GM18505 (cell line): ENCODE results near the gene RBM8A.

Experiments used
- ATAC-seq: cut with Tn5 transposase; IDR thresholded peaks from one replicate; pipeline ENCODE4 v1.9.1; 2021; ENCODE audit not compliant: unreplicated experiment
- POLR2A ChIP-seq: IDR thresholded peaks from 4 replicates; pipeline ENCODE4 v1.6.1; 2011; ENCODE audit warnings: borderline replicate concordance; ENCODE audit not compliant: insufficient read depth, insufficient read length; ENCODE audit errors: extremely low read depth

Gene RBM8A

DNA sequence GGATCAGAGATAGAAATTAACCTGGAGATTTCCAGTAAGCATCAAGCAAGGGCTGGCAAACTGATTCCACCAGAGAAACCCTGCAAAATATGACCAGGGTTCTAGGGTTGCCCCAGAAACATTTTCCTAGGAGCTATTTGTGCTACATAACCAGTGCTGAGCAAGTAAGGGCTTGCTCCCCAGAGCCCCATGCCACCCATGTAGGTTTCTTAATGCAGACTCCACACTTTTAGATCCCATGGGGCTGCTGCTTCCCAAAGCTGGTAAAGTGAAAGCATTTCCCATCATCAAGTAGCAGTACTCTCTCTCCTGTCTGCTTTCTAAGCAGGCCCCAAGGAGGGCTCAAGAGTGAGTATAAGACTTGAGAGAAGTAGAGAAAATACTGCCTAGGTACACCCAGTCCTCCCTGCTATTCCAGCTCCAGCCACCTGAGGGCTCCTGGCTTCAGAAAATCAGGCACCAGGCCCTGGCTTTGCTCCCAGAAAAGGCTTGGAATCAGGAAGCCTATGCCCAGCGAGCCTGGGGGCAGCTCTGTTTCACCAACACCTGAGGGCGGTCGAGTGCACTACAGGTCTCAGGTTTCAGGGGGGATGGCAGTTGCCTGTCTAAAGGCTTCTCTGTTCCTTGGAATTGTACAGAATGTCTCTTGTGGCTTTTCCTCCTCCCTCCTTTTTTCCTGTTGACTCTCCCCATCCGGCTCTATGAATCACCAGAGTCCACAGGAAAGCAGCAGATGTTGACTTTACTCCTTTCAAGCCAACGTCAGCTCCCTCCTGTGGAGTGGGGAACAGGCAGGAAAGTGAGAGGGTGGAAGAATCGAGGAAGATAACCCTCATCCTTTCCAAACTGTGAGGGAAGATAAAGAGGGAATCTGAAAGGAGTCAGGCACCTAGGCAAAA is 35.4 kb downstream of the RBM8A start:
- no peak for TF ChIP-seq POLR2A
- ATAC-seq, result no peak

DNA sequence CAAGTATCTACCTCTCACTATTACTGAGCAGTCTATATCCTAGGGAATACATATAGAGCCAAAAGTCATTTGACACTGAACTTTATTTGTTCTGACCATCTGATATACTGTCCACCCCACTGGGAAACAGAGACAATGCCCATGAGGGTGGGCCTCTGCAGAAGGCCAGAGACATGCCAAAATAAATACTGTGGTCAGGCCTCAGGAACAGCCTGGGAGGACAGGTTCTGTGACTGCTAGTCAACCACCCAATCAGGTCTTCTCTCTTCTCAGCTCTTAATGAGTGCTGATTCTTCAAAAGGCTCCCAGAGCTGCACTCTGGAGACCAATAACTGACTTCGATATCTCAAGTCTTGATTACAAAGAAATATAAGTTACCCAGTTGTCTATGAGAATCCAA is 36.1 kb downstream of the RBM8A start:
- ATAC-seq, result no peak
- TF ChIP-seq POLR2A, result no peak

DNA sequence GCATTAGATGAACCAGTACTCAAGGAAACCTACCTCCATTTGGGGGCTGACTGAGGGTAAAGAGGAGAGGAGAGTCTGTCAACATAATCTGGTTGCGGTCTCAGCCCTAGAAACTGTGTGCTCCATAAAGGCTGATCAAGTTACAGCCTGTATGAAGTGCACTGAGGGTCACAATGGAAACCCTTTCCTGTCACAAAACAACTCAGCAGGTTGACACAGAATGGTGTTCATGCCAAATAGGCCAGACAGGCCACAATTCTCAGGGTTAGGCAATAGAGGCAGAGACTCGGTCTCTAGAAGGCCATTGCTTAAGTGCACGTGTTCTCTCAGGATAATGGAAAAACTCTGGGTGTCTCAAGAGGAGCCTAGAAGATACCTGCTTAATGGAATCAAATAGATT is 37.6 kb downstream of the RBM8A start:
- no peak for TF ChIP-seq POLR2A
- no peak for ATAC-seq

DNA sequence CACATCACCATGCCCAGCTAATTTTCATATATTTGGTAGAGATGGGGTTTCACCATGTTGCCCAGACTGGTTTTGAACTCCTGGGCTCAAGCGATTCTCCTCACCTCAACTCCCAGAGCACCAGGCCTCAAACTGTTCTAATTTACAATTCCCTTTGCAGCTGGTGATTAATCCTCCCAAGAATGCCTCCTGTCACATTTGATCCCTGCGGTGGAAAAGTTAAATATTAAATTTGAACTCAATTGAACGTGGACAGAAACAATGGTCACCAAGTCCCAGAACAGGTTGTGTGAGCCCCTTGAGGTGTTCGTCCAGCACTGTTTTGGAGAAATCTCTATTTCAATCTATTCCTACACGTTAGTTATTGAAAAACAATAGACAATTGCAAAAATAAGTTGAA is 39.7 kb downstream of the RBM8A start:
- no peak for TF ChIP-seq POLR2A
- ATAC-seq, result no peak

DNA sequence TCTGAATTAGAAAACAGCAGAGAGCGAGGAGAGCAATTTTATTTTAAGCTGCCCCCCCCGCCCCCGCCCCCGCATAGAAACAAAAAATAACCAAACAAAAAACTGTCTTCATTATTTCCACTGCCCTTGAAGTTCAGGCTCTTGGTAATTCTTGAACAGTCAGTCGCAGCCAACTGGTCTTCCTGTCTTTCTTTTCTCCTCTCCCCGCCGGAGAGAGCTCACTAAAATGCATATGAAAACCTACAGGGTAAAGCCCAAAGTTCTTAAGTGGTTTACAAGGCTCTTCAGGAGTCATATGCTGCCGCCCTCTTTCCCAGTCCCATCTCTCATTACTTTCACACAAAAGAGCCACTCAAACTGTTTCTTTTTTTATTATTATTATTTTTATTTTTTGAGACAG is 40.5 kb downstream of the RBM8A start:
- no peak for TF ChIP-seq POLR2A
- no peak for ATAC-seq

DNA sequence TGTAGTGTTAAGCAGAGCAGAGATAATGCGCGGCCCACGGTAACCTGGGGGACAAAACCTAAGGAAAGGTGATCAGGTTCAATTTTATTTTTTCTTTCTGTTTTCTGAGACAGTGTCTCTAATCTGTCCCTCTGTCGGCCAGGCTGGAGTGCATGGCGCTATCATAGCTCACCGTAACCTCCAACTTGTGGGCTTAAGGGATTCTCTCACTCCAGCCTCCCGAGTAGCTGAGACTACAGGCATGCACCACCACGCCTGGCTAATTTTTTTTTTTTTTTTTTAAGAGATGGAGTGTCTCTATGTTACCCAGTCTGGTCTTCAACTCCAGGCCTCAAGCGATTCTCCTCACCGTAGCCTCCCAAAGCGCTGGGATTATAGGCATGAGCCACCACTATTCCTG is 40.9 kb downstream of the RBM8A start:
- no peak for TF ChIP-seq POLR2A
- no peak for ATAC-seq

DNA sequence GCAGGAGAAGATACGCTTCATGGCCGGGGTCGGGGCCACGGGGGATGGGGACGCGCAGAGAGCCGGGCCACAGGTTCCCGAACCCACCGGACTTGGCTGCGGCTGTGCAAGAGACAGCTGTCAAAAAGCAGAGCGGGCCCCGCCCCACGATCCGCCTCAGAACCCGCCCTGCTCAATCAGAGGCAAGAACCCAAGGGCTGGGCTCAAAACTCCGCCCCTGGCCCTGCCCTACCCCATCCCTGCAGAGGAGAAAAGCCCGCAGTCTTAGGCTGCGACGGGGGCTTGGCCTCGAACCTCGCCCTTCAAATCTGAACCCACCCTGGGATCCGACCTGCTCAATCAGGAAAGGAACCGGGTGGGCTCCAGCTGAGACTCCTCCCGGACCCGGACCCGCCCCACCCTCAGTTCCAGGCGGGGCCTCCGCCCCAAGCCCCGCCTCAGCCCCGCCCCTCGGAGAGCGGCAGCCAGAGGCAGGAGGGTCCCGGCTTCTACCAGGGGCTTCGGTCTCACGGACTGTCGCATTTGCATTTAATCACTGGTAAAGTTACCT is 41.5 kb downstream of the RBM8A start, which contains the start of gene ANKRD35:
ANKRD35 (minus strand) TSS at position 129 of the 550 bp plus-strand sequence; CDS start at position 21, 108 bp downstream.
- TF ChIP-seq POLR2A, result no peak
- ATAC-seq, result peak; percentile 96

DNA sequence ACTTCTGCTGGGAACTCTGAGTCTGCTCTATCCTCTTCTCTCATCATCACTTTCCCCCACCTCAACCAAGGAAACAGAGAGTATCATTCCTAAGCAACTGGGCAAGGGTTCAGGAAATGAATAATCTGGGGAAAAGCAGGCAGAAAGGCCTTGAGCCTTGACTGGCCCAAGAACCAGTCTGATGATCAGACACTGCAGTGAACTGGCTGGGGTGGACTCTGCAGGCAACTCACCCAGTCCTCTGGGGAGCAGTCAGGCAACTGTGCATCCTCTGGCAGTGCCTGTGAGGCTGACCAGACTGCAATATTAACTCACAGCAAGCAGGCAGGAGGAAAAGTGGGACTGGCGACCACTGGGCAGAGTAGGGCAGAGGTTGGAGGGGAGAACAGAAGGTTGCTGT is 42.6 kb downstream of the RBM8A start:
- ATAC-seq, result no peak
- TF ChIP-seq POLR2A, result no peak

DNA sequence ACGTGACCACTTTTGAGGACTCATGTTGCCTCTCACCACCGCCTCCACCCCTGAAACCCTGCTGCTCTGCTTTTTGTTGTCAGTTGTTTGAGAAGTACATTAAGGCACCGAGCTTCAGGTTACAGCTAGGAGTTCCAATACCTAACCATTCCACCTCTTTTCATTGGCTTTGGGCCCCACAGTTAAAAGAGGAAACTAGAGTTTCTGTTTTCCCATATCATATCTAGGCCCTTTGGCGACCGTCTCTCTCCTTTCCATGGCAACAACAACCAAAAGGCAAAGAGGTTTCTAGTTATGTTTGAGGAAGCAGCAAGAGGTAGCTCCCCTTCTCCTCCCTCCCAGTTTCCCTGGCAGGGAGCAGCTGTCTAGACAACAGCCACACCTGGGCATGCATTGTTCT is 47.5 kb downstream of the RBM8A start:
- no peak for ATAC-seq
- TF ChIP-seq POLR2A, result no peak

DNA sequence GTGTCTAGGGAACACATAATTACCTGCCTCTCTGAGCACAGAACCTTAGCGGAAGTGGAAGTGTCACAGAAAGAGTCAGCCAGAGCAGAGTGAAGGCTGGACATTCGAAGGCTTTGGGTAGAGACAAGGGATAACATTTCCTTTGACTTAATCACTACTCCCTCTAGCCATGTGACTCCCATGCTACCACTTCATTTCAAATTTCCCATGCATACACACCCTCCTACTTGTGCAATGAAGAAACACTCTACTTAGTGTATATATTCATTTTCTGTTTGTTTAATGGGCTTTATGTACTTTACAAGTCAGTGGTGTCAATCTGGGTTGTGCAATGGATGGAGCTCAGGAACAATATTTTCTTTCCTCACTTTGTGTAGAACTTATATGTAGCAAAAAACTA is 48.6 kb downstream of the RBM8A start:
- no peak for ATAC-seq

DNA sequence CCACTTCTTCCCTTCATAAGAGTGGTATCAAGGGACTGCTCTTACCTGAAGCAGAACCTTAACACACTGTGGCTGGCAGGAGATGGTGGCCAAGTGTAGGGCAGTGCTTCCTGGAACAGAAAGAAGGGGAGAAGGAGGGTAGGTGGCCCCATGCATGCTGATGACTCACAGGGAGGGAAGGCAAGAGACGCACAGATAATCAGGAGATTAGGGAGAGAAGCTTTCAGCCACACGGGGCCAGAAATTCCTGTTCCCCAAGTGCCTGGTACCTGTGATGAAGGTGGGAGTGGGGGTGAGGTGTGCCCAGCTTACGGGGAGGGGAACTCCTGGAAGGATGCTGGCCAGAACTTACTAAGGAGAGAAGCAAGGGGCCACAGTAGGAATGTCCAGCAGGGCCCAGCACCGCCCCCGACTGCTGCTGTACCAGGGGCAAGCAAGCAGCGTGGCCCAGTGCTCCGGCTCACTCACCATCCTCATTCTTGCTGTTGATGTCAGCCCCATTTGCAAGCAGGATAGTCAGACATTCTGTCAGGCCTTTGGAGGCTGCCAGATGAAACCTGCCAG is 49.3 kb downstream of the RBM8A start:
- no peak for TF ChIP-seq POLR2A
- no peak for ATAC-seq

More for the DNA sequence above, 48.6 kb downstream of the RBM8A start:
- no peak for TF ChIP-seq POLR2A

DNA sequence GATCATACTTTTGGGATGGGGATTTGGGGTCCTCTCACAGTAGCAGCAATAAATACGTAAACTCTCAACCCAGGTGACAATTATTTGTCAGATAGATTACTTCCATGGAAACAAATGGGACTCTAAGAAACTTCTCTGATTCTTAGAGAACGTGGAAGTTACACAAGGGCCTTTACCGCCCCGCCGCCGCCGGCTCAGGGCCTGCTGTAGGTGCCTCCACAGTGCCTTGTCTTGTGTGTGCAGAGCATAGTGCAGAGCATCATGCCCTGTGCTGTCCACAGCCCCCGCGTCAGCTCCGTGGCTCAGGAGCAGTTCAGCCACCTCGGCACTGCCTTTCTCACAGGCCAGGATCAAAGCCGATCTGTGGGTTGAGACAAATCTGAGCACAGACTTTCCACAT is 52.6 kb downstream of the RBM8A start:
- no peak for ATAC-seq
- no peak for TF ChIP-seq POLR2A

DNA sequence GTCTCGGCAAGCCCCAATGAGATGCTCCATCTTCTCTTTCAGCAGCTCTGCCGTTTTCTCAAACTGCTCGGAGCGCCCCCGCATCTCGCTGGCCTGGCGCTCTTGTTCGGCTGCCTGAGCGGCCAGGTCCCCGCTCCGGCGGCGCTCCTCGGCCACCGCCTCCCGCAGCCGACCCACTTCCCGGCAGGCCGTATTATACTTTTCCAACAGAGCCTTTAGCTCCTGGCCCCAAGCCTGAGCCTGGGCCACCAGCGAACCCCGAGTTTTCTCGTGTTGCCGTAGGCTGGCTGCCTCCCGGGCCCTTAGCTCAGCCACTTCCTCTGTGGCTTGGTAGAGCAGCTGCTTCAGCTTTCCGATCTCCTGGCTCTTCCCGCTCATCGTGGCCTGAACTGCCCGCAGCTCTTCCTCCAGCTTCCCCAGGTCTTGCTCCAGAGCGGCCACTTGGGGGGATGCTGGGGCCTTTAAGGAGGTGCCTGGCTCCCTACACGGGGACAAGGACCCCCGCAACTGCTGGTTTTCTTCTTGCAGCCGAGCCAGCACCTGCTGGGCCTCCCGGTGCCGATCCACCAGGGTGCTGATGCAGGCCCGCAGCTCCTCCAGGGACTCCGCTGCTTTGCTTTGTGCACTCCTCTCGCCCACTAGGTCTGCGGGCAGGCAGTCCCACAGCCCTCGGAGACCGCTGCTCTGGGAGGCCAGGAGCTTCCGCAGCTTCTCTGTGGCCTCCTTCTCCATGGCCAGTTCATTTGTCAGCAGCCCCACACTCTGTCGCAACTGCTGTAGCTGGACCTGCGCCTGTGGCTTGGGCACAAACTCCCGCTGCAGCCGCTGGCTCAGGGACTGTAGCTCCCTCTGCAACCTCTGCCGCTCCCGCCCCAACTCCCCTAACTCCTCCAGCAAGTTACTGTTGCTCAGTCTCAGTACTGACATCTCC is 55.0 kb downstream of the RBM8A start:
- no peak for ATAC-seq
- no peak for TF ChIP-seq POLR2A
